DMS 273 (cell line): ENCODE results near the gene KRTAP13-3.

Source experiments
- DNase-seq: peaks from one replicate; lab custom pipeline; 2025; ENCODE audit not compliant: unreplicated experiment; lab: John Stamatoyannopoulos, UW

KRTAP13-3 gene

GRCh38 chr21:30425826-30426225 is at the start of gene KRTAP13-3:
KRTAP13-3 (minus strand) TSS chr21:30425926; CDS start chr21:30425912, 14 bp downstream.
- no peak for DNase-seq

GRCh38 chr21:30468900-30469714 is 43.4 kb upstream of the KRTAP13-3 start:
- DNase-seq: no peak

GRCh38 chr21:30463713-30464112 is 38.0 kb upstream of the KRTAP13-3 start:
- DNase-seq: peak; percentile 26

- no peak for DNase-seq
Measured at GRCh38 chr21:30448514-30448913, 22.8 kb upstream of the KRTAP13-3 start.

- DNase-seq: no peak
Measured at GRCh38 chr21:30447056-30447455, 21.3 kb upstream of the KRTAP13-3 start.

GRCh38 chr21:30444204-30444603 is 18.5 kb upstream of the KRTAP13-3 start:
- DNase-seq: no peak

GRCh38 chr21:30443226-30443625 is 17.5 kb upstream of the KRTAP13-3 start:
- no peak for DNase-seq

GRCh38 chr21:30439975-30440374 is 14.2 kb upstream of the KRTAP13-3 start, which contains the start of gene KRTAP15-1:
KRTAP15-1 (plus strand) TSS chr21:30440275; CDS start chr21:30440328, 53 bp downstream.
- DNase-seq: no peak

GRCh38 chr21:30437010-30437565 is 11.4 kb upstream of the KRTAP13-3 start:
- no peak for DNase-seq

GRCh38 chr21:30434033-30434631 is 8.4 kb upstream of the KRTAP13-3 start:
- peak; percentile 58 for DNase-seq

GRCh38 chr21:30430170-30430655 is 4.5 kb upstream of the KRTAP13-3 start, which contains the start of gene KRTAP13-4:
KRTAP13-4 (plus strand) TSS chr21:30430220; CDS start chr21:30430276, 56 bp downstream.
- DNase-seq: no peak

GRCh38 chr21:30426731-30427130 is 1.0 kb upstream of the KRTAP13-3 start:
- no peak for DNase-seq

- DNase-seq: no peak
Measured at GRCh38 chr21:30415993-30416392, 9.7 kb downstream of the KRTAP13-3 start.

GRCh38 chr21:30408782-30409494 is 16.8 kb downstream of the KRTAP13-3 start:
- DNase-seq: peak; percentile 83

- DNase-seq: no peak
Measured at GRCh38 chr21:30395731-30396130, 30.0 kb downstream of the KRTAP13-3 start, which contains the start of gene KRTAP13-1. KRTAP13-1 (plus strand) TSS chr21:30396031; CDS start chr21:30396087, 56 bp downstream.

GRCh38 chr21:30391492-30392025 is 34.2 kb downstream of the KRTAP13-3 start:
- no peak for DNase-seq

GRCh38 chr21:30382201-30382600 is 43.5 kb downstream of the KRTAP13-3 start:
- DNase-seq: no peak
